NCI-H146 (cell line): ENCODE data around the gene LGI2.
"Not testable (repeated sequence)": the region's sequence is repeated elsewhere in the genome, so short reads cannot be mapped to it uniquely, and the experiment has no call there.

Experiments used
- DNase-seq: peaks from one replicate; lab custom pipeline; 2025; lab: John Stamatoyannopoulos, UW

Gene LGI2

DNA sequence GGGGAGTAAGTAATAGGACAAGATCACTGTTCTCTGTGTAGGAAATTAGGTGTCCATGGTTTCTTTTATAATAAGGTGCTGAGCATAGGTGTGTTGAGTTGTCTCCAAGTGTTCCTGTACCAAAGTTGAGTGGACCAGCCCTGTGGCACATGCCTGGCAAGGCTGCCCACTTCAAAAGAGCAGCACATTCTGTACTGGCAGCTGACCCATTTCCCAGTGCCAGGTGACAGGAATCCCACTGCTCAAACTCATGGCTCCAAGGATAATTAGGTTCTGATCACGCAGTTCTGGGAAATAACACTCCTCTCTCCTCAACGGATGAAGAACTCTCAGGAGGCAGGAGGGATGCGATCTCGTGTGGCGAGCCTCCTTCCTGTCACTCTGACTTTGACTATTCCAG lies 12.8 kb upstream of the LGI2 start:
- no peak for DNase-seq

GRCh38 chr4:25033526-25033925 lies 2.8 kb upstream of the LGI2 start:
- no peak for DNase-seq

- no peak for DNase-seq
Measured at GRCh38 chr4:25032126-25032525, 1.4 kb upstream of the LGI2 start.

GRCh38 chr4:25031077-25031621 lies 403 bp upstream of the LGI2 start:
- DNase-seq, result peak; percentile 71

- peak; percentile 26 for DNase-seq
Measured at GRCh38 chr4:25029479-25030276, 1.1 kb downstream of the LGI2 start.

DNA sequence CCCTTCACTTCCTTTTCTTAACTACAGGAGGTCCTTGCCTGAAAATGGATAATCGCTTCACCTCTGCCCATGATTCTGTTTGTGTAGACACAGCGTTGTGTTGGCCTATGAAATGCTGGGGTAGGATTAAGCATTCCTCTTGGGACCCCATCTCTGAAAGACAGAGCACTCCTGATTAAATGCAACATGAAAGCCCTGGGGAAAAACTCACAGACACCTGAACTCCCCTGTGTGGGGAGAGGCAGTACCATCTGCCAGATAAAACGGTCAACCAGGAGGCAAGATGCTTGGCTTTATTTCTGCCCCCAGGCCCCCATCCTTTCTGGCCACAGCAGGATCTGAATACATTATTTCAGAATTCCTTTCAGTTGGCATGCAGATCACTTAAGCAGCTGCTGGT lies 1.9 kb downstream of the LGI2 start:
- no peak for DNase-seq

- no peak for DNase-seq
Measured at GRCh38 chr4:25022766-25023165, 8.0 kb downstream of the LGI2 start.

- no peak for DNase-seq
Measured at GRCh38 chr4:25021216-25021615, 9.5 kb downstream of the LGI2 start.

GRCh38 chr4:25020236-25020635 lies 10.5 kb downstream of the LGI2 start:
- no peak for DNase-seq

DNA sequence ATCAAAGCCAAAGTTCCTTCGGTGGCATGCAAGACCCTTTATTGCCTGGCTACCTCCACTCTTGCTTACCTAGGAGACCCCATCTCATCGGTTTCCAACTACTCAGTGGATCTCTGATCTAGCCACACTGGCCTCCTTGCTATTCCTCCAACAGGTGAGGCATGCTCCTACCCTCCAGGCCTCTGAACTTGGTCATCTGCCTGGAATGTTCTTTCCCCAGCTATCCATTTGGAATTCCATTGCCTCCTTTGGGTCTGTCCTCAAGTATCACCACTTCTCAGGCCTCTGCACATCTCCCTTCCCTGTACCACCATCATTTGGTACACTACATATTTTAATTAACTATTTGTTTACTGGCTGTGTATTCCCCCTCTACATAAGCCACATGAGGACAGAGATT lies 11.2 kb downstream of the LGI2 start:
- no peak for DNase-seq

DNA sequence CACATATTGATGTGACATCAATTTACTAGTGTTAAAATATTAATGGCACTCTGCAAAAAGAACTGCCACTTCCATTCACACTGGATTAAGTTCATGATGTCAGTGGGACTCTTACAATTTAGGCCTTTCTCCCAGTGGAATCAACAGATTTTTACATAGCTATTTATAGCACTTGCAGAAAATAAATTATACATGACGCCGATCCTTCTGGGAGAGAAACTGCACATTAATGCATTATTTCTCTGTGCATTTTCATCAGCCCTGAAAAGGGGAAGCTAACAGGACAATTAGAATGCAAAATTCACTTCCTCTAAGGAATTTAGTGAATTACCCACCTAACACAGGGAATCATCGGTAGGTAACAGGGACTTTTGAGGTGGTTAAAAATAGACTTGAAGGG lies 15.7 kb downstream of the LGI2 start:
- DNase-seq, result no peak

- not testable (repeated sequence) for DNase-seq
Measured at GRCh38 chr4:25014662-25014983, 16.1 kb downstream of the LGI2 start.

DNA sequence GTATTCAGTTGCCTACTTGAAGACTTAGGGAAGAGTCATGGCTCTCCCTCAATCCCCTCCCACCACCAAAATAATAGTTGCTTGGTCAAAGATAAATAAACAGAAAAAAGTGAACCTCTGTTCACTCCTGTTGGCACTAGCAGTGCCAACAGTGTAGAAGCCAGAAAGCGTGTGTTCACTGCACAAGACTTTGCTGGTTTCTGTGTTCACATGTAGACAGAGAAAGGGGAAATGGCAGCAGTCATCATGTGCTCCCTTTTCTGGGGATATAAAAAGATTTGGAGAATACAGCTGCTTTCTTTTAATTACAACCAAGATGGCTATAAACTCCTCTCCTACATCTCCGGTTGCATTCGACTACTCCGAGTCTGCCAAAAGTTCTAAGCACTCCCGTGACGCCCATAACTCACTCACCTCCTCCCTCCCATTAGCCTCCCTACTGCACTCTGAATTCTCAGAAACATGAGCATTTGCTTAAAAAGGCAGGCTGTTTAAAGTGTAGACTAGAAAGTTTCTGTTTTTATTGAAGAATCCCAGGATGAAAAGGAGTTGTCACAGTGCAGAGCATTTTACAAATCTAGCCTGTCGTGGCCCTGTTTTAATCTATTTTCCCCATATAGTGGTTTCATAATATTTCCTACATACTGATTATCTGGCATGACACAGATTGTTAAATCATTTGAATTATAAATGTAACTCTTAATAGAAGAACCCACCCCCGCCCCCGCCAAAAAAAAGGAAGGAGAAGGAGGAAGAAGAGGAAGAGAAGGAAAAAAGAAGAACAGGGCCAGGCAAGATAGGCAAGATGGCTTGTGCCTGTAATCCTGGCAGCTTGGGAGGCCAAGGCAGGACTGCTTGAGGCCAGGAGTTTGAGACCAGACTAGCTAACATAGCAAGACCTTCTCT lies 16.7 kb downstream of the LGI2 start:
- no peak for DNase-seq

DNA sequence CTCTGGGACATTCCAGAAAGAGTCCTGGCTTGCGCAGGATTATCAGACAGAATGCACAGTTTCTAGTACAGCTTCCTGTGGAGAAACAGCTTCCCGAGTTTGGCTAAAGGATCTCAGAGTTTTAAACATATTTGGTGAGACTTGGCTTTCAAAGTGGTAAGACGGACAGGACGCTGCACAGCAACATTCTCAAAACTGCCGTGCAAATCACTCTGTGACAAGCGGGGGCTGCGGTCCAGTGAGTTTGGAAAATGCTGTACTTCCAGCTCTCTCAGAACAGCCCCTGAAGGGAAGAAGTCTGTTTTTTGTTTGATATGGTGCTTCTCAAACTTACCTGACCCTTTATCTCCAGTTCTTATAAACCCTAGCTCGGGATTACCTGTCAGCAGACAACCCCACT lies 18.1 kb downstream of the LGI2 start:
- no peak for DNase-seq

DNA sequence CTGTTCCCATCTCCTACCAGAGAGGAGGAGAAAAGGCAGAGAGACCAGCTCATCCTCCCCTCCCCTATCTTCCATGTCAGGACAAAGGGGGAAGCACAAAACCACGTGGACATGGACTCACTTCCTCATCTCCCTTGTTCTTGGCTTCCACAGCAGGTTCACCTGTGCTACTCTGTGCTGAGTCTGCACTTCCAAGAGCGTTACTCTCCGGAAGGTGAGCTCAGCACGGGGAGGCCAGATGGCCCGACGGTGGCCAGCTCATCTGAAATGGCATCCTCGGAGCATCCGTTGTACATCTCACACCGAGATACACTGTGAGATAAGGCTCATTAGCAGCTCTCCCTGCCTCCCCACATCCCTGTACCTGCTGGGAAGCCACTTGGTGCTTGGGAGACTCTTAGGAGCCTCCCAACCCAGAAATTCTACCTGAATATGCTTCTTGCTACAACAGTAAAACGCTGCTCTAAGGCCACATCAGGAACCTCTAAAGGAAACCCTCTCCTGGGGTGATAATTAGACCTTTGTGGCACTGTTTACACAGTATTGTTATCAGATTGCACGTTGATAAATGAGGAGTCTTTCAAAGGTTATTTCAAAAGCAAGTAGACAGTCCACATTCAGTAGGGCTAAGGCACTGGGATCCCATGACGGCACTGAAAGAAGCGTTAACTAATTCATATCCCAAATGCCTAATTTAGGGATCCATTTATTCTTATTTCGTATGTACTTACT lies 19.4 kb downstream of the LGI2 start:
- DNase-seq, result peak; percentile 96

GRCh38 chr4:25007598-25007997 lies 23.1 kb downstream of the LGI2 start:
- DNase-seq, result no peak

- no peak for DNase-seq
Measured at GRCh38 chr4:25002681-25003080, 28.1 kb downstream of the LGI2 start.

DNA sequence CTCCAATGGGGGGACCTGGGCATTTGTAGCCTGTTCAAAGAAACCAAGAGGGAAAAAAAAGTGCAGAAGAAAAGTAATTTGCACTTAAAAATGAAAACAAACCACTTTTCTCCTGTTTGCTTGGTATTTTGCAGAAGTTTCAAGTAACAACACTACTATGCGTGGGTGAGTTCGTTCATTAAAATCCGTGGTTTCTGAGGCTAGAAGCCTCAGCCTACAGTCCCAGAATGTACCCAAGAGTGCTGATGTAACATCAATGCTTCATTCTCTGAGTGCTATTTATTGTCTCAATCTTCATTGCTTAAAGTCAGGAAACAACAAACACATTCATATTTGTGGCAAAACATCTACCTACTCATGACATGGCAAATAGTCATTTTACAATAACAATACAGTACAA lies 29.2 kb downstream of the LGI2 start:
- DNase-seq, result no peak

GRCh38 chr4:25000639-25001038 lies 30.1 kb downstream of the LGI2 start:
- DNase-seq, result no peak

DNA sequence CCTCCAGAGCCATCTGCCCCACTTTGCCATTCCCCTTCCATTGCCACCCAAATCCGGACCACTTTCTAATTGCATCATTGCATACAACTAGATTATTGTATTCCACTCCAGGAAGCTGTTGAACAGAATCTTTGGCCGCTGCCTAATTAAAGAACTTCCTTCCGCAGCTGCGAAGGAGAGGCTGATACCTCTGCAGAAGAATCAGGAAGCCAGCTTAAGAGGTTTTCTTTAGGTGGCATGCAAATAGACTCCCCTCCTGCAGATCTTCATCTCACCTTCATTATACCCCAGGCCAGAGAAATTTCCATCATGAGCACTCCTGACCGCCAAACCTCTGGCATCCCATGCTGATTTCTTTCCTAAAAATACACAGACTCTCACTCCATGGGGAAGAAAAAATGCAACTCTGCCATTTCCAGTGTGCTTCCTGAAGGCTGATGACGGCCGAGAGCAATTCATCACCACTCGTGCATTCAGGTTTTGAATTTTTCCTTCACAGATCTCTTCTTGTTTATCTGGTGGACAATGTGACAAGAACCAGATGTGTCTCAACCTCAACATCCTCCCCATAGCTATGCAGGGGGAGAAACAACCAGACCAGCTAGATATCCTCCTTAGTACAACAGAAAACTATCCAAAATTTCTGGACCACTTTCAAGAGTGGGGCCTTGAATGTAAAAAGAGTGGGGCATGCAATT lies 31.2 kb downstream of the LGI2 start:
- DNase-seq, result no peak

DNA sequence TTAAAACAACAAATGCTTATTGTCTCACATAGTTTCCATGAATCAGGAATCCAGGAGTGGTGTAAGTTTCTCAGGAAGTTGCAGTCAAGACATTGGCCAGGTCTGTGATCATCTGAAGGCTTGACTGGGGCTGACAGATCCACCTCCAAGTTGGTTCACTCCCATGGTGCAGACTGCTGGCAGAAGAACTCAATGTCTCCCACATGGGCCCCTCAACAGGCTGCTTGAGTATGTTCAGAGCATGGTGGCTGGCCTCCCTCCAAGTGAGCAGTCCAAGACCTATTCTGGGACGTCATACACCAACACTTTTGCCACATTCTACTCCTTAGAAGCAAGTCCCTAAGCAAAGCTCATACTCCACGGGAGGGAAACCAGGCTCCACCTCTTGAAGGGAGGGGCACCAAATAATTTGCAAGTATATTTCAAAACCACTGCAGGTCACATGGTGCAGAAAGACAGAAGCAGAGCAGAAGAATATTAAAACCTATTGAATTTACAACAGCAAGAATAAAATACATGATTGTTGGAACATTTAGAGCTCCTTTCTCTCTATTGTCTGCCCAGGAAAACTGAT lies 35.3 kb downstream of the LGI2 start:
- no peak for DNase-seq
